Epithelial cell of prostate (primary cell): Measurements from ENCODE around the gene TASOR2.

ENCODE experiments used
- DNase-seq: peaks from one replicate; pipeline ENCODE4 v3.0.0-alpha.2; 2011; ENCODE audit warnings: low read depth, low spot score
- H3K27ac ChIP-seq: fragments of 450-650 bp; 2 replicates; pipeline ENCODE4 v1.5.1; 2017; ENCODE audit warnings: mild to moderate bottlenecking

The TASOR2 gene

DNA sequence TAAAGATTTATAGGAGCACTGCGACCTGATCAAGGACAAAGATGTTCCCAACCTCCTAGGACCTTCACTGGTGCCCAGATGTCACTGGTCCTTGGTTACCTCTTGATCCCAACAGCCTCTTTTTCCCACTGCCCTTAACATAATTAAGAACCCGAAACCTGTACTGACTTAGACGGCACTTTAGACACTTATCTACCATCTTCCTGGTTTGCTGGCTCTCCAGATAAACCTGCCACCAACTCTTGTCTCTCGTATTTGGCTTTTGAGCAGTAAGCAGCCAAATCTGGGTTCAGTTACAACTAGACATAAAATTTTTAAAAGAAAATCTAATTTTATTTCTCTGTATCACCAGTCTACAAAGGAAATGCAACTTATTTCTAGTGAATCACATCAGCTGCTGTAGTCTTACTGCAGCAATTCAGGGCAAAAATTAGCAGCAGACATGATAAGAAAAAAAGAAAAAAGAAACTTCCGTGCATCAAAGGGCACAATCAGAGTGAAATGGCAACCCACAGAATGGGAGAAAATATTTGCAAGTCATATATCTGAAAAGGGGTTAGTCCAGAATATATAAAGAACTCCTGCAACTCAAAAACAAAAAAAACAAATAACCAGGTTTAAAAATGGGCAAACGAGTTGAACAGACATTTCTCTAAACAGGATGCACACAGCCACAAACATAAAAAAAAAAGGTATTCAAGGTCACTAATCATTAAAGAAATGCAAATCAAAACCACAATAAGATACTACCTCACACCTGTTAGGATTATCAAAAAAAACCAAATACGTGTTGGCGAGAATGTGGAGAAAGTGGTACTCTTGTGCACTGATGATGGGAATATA lies 27.7 kb upstream of the TASOR2 start:
- DNase-seq, result no peak
- no peak overlapping the region for H3K27ac ChIP-seq

DNA sequence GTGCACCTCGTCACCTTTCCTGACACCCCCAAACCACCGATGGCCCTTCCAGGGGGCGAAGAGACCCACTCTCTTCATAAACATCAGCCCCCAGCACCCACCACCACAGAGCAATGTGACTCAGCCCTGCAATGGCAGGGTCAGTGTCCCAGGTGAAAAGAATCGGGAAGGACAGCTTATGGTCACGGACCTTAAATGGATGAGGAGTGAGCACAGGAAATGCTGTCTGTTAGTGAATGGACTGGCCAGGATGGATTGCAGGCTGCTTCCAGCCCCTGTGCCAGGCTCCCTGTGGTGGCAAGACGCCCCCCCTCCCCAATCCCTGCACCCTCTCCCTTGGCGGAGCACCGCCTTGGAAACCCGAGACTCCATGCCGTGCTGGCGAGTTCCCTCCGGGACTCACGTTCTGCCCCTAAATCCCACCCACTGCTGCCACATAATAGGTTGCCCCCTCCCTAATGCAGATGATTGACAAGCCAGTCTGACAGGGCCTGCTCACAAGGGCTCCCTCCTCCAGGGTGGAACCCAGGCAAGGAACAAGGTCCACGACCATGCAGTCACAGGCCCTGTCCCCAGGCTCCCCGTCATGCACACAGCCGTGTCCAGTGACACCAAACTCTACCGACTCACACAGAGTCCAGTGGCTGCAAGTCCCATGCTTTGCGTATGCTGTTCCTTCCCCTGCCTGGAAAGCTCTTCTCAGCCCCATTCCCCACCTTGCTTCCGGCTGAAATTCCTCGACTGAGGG lies 25.6 kb upstream of the TASOR2 start:
- no peak for DNase-seq
- no peak overlapping the region for H3K27ac ChIP-seq

DNA sequence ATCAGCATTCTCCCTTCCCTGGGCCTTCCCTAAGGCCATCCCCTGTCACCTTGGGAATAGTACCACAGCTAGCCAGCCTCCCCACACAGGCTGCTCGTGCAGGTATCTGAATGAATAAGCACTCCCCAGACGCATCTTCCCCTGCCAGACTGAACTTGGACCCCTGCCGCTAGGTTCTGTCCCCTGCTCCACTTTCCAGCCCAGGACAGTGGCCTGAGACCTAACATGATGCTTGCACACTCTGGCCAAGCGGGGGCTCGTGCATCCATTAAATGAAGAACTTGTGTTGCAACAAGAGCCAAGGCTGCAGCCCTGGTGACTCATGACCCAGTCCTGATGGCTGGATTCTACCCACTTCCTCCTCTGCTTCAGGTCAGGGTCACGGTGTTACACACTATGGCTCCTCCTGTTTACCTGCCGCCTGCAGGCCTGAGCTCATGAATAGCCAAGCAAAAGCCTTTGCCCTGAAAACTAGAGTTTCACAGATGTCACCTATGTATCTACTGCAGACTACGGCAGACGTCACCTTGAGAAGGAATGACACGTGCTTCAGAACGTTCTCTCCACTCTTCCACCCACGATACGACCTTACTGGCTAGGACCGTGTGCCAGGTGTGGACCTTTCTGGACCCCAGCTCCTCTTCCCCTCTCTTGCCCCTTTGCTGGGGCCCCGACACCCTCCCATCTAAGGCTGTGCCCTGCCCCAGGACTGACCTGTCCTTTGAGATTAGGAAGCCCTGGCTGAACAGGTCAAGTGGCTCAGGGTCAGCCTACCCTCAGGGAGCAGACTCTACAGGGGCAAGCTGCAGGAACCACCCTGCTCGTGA lies 24.7 kb upstream of the TASOR2 start:
- no peak overlapping the region for H3K27ac ChIP-seq
- peak; percentile 55 for DNase-seq

DNA sequence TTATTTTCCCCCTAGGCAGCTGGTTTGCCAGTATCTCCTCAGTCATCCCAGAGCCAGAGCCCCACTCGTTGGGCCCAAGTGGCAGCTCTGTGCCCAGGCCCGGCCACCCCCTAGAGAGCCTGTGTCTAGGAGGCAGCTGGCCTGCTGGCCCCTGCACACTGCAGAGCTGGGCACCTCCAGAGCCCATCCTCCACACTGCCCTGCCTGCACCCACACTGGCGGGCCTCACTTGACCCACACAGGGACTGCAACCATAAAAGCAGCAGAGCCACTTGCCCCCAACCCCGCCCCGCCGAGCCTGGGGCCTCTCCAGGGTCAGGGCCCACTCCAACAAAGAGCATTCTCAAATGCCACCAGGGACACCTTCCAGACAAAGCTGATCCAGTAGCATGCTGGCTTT lies 23.6 kb upstream of the TASOR2 start:
- no peak for DNase-seq
- H3K27ac ChIP-seq, result no peak overlapping the region

DNA sequence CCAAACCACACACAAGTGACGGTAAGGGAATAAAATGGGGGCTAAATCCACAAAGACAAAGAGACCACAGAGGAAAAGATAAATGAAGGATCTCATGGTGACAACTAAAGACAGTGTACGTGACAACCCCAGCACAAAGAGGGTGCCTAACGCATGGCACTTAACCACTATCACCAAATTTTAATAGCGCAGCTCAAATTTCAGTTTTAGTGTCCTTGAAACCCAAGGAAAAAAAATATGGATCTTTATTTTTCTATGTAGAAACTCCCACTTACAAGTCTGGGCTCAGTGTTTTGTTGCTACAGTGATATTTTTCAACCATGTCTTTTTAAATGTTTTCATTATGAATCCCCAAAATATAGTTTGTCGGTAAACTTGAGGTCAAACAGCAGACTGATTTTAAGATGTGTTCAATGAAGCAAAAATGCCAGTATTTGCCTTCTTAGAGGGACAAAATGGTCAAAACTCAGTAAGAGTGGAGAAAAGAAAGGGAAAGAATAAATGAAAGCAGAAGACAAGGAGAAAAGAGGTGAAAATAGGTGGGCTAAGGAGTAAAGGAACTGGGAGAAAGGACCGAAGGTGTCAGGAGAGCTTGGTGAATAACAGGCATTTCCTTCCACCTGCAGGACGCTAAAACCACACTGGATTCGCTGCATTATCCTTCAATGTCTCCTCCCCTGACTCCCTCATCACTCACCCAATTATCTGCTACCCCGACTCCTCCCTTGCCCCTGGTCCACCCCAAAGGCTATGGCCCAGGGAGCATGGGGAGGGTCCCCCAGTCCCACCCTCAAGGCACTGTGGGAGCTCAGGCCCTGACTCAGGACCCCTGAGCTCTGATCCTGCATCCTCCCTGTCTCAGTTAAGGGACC lies 21.7 kb upstream of the TASOR2 start:
- H3K27ac ChIP-seq, result no peak overlapping the region
- DNase-seq, result no peak

DNA sequence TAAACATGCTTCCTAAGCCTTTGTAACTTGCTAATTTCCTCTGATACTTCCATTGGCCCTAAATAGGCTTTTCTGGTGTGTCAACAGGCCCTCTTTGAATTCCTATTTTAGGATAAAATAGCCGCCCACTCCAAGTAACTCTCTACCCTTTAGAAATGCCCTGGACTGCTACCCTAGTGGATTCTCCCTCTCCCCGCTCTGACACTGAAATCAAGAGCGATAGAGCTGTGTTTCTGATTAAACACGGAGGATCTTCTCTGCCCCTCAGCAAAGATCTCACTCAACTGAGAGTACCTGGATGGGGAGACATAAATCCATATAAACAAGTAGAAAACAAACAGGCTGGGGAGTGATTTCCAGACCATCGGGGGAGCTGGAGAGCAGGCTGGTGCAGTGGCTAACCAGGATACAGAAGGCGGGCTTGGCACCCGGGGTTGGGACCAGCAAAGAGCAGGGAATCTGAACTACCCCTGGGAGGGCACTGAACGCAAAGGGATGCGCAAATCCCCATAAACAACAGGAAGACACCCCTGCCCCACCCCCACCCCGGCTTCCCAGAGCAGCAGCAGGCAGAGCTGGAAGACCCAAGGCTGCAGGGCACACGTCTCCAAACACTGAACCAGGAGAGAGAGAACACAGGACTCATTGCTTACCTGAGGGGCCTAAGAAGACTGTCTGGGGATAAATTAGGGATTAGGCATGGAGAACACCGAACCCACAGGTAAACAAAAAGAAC lies 20.8 kb upstream of the TASOR2 start:
- H3K27ac ChIP-seq, result no peak overlapping the region
- DNase-seq, result no peak

DNA sequence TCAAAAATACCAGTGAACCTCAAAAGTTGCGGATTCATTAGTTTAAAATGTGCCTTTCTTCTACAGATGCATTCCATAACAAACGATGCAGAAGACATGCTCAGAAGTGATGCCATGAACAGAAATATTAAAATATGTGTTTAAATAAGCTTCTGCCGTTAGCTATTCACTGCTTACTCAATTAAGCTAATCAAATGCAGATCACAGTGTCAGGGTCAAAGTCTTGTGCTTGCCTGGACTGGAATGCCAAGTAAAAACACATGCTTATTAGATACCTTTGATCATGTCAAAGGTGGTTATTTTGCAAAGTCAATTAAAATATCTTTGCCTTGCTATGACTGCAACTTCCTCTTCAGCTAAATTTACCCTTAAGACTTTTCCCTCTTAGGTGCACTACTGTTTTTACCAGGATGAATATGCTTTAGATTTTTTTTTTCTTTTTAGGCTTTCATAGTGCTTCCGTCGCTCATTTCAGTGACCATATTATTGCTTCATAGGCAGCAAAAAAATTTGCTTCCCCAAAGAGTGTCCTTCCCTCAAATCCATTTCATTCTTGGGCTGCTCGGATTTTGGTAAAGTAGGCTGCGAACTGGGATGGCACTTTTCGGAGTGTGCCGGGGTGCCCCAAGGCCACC lies 19.1 kb upstream of the TASOR2 start:
- DNase-seq, result no peak
- no peak overlapping the region for H3K27ac ChIP-seq

DNA sequence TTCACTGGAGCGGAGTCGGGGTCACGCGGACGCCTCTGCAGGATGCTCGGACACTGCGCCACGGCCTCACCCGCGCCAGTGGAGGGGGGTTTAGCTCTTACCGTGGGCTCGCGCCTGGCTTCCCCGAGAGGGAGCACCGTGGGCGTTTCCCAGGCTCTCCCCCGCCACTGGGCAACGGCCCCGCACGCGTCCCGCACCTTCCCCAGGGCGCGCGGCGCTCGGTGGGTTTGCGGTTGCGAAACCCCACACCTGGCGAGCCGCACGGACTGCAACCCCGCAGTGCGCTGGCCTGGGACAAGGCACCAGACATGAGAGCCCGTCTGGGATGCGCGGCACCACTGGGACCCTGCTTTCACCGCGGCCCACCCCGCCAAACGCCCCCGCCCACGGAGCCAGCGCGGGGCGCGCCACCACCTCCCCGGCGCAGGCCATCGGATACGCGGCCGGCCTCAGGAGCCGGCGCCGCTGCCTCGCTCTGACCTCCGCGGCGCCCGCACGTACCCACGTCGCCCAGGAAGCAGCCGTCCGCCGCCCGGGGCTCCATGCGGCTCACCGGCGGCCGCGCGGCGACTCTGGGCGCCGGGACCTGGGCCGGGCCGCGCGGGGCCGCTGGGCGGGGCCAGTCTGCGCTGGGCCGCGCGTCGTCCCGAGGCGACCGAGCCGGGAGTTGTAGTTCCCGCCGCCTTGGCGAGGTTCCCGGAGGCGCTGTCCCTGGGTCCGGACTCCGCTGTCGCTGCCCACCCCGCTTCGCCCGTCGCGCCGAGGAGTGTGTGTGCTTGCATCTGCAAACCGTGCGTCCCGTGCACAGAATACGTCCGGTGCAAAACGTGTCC lies 18.4 kb upstream of the TASOR2 start, which contains the start of gene ASB13:
ASB13 (minus strand) TSS at position 588 of the 833 bp plus-strand sequence; CDS start at position 544, 44 bp downstream.
- DNase-seq, result no peak
- no peak within 1 kb of the TSS for H3K27ac ChIP-seq

DNA sequence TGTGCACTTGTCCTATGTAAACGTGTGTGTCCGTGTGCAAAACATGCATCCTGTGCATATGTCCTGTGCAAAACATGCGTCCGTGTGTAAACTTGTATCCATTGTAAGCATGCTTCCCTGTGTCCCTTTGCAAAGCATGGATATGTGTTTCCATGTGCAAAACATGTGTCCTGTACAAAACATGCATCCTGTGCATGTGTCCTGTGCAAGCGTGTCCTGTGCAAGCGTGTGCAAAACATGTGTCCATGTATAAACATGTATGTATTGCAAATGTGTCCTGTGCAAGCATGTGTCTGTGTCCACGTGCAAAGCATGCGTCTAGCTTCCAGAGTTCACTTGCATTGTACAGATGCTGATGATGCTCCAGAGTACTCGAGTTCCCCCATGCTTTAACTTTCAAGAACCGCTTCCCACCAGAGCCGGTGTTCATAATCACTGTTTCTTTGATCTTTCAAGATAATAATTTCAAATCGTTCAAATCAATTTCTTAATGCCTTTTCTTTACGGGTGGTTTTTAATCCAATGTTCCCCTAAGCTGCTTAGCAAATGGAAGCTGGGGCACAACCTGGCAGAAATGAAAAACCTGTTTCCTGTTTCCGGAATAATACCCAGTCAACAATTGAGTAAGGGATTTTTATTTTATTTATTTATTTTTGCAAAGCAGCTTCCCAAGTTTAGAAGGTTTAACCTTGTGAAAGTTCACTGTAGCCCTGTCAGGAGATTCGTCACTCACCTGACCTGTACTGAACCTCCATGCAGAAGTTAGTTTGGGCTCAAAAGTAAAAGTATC lies 17.6 kb upstream of the TASOR2 start:
- no peak for DNase-seq
- no peak overlapping the region for H3K27ac ChIP-seq

DNA sequence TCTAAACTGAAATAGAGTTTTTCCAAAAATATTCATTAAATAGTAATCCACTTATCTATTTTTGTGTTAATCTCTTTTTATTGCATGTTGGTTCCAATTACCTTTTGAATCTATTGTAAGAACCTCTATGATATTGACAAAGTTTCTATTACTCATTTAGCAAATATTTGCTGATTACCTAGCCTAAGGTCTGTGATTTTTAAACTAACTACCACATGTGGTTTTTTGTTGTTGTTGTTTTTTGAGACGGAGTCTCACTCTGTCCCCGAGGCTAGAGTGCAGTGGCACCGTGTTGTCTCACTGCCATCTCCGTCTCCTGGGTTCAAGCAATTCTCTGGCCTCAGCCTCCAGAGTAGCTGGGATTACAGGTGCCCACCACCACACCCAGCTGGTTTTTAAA lies 16.2 kb upstream of the TASOR2 start:
- no peak for DNase-seq
- no peak overlapping the region for H3K27ac ChIP-seq

DNA sequence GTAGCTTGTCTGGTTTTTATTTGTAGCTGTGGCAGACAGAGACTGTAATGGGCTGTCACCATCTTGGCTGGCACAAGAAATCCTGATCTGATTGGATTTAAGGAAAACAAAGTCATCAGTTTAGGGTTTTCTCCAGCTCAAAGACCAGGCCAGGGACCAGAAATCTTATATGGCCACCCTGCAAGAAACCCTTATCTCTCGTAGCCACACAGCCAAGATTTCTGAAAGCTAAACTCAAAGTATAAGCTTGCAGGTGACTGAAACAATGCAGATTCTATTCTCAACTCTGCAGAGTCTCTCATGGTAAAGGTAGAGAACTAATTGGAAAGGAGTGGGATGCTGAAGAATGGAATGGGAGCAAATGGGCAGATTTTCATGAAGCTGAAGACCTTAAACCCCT lies 15.0 kb upstream of the TASOR2 start:
- DNase-seq, result no peak
- H3K27ac ChIP-seq, result no peak overlapping the region

DNA sequence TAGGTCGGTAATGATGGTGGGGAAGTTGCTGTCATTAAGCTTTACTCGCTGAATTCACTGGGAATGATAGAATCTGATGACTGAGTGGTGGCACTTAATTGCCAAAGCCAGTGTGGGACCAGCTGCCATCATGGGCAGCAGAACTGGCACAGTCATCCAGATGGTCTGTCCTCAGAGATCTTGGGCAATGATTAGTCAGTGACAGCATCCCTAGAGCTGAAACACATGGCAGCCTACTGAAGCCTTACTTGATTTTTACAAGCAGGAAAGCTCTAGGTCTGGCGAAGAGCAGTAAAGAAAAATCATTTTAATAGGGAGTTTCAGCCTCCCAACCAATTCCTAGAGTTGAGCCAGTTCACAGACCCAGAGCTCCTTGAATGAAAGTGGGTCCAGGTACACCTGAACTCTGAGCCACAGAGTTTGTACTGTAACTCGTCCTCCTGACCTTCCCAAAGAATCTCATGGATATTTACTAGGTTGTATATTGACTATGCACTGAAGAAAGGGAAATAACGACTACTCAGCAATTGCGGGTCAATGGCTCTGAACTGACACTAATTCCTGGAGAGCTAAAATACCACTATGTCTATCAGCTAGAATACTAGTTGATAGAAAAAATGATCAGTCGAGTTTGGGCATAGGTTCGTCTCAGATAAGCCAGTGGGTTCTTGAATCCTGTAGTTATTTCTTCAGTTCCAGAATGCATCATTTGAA lies 13.8 kb upstream of the TASOR2 start:
- DNase-seq, result no peak
- H3K27ac ChIP-seq, result no peak overlapping the region

DNA sequence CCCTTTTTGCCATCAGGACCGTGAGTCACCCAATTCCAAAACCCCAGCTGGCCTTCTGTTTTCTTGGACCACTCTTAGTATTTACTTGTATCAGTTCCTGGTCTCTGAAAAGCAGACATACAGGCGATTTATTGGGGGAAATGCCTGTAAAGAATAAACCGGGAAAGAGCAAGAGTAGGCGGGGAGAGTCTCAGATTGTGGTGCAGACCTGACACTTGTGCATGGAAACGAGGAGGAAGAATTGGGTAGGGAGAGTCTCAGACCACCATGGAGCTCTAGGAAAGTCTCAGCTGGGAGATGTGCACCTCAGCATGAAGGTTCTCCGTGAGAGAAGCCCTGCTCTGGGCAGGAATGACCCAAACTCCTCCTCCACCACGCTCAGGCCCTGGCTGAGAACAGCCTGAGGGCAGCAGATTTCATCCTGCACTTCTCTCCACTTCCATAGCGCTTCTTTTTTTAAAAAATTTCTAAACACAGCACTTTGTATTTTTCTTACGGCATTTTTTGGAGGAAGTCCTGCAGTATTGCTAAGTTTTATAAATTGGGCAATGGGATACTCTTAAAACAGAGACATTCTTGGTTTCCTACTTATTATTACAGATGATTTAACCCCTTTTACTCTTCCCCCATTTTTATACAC lies 6.1 kb upstream of the TASOR2 start:
- H3K27ac ChIP-seq, result no peak overlapping the region
- no peak for DNase-seq

DNA sequence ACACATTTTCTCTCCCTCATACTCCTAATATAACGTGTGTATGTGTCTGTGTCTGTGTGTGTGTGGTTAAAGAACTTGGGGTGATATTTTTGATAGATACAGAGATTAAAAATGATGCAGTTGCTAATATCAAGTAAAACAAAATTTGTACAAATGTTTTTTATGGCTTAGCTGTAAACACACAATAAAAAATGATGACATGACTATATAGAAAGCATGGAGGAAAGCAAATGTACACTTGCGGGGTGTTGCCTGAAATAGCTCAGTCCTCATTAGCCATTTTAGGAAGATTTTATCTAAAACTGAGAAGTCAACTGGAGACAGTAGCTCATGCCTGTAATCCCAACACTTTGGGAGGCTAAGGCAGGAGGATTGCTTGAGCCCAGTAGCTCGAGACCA lies 5.6 kb upstream of the TASOR2 start:
- no peak for DNase-seq
- H3K27ac ChIP-seq, result no peak overlapping the region

DNA sequence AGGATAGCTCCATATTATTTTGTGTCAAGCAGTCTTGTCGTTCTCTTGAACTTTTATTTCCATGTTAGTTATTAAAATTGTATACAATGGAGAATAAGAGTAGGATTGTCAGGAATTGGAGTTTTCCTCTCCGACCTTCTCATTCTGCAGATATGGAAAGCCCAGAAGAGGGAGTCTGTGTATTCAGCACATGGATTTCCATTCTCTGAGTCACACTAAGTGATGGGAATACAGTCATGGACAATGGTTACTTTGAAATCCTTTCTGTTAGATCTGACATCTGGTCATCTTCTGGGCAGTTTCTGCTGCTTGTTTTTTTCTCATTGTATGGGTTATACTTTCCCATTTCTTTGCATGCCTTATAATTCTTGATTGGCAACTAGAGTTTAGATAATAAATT lies 5.0 kb upstream of the TASOR2 start:
- no peak for DNase-seq
- H3K27ac ChIP-seq, result no peak overlapping the region

DNA sequence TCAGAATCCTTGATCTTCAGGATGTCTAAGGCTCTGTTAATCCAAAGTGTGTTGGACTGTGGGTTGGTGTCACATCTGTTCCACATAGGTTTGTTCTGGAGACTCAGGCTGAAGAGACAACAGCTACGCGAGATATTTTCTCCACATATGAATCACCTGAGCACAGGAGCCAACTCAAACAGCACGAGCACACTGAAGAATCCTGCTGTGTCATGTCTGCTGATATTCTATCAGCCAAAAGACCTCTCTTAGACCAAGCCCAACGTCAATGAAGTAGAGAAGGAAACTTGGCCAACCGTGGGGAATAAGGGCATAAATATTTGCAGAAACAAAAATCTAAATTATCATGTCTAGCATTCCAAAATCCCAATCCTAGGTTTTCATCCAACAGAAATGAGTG lies 2.7 kb upstream of the TASOR2 start:
- no peak for DNase-seq

More for the DNA sequence above, 2.7 kb upstream of the TASOR2 start:
- H3K27ac ChIP-seq, result no peak overlapping the region
